Tongue (tissue), 2 donors: ENCODE measurements around the gene MYO9A. TPM values are rescaled to one million over a fixed set of nuclear protein-coding genes. Genes with fewer than 3 reads are reported as not detected.
A peak's percentile ranks its signal among the peaks of the same experiment; 100 is the strongest.

ENCODE experiments used
- DNase-seq: peaks from one replicate; pipeline ENCODE4 v3.0.0-alpha.2; 2015
- total RNA-seq: library from RNA; depleted of rRNA; stranded (reverse); fragments of >200 nt; gene quantifications from one replicate; pipeline ENCODE4 v1.2.3, GENCODE V29; 2014

Gene MYO9A
- total RNA-seq, 1 donor from 2014 or later, result 111 TPM

DNA sequence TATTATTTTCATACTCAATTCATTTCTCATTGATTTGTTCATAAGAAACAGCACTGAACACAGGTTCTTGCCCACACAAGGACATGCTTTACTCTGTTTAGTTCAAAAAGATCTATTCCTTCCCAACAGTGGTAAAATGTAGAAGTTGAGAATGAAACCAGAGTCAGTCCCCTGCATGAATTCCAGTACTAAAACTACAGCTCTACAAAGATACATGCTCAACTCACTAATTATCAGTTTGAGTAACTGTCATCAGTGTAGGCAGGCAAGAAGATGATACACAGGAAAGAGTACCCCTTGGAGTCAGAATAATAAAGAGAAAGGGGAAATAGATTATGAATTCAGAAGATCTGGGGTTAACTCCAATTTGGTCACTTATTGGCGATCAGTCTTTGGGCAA lies 264.4 kb downstream of the MYO9A start:
- no peak for DNase-seq

DNA sequence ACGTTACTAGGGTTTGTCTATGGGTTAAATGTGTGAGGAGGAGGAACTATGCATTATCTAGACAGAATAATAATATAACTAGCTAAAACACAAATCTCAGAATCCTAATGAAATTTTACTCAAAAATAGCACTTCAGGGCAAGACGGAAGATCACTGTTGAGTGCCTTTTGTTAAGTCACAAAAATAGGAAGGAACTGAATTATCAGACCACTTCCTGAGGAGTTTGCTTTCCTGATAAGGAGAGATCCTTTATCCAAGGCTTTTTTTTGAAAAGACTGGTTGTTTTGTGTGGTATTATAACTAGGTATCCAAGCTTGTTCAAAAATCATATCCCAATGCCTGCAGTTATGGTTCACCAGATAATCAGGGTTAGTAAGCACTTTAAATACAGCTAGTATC lies 273.0 kb downstream of the MYO9A start:
- DNase-seq, result no peak

GRCh38 chr15:71841563-71841962 lies 276.4 kb downstream of the MYO9A start:
- no peak for DNase-seq

- no peak for DNase-seq
Observed at GRCh38 chr15:71830981-71831380, 287.0 kb downstream of the MYO9A start.

DNA sequence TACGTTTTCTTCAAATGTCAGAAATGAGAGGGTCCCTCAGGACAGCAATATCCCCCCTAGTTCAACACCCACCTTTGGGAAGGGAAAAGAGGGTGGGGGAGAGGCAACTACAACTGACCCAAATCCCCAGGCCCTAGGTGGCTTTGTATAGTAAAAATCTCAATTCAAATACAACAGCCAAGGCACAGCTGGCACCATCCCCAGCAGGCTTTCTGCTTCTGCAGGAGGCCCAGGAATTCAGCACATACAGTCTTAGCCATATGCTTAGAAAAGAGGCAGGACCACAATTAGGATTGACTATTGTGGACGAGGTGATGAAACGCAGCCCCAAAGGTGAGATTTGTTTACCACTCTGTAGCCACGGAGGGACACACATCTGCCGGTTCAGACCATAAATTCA lies 291.8 kb downstream of the MYO9A start:
- DNase-seq, result peak; percentile 23

DNA sequence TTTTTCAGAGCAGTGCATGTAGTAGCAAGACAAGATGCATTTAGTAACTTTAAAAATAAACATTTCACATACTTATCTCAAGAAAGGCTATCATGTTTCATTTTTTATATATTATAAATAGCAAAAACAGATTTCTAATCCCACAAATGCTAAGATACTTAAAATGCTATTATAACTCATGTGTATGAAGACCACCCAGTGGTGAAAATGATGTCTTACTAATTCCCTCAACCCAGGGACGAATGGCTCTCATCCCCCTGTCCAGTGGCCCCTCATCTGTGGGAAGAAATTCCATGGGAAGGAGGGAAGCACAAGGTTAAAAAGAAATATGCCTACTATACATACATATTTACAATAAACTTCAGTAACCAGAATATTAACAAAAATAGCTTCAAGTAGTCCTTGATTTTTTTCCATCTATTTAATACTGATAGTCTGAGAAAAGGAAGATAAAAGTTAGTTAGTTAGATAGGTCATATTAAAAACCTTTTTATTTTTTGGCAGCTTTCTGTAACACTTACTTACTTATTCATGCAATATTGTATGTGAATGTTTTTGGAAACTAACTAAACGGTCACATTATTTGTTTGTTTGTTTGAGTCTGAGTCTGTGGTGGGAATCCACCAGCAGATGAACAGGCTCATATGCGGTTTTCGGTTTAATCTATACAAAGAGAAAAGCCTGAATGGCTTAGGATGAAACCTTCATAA lies 292.8 kb downstream of the MYO9A start:
- DNase-seq, result no peak

DNA sequence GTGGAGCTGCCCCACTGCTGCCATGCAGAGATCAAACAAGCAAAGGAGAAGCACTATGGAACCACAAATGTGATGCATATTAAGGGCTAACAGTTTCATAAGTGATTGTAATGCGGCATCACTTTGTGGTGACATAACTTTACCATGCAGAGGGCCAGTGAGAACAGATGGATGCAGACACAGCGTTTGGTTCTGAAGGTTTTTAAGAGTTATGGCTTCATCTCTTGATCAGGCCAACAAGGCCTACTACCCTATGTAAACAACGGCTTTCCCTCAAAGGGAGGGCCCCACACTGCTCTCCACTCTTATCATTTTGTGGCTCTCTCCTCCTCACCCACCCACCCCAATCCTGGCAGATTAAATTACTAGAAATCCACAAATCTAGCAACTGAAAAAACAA lies 294.1 kb downstream of the MYO9A start:
- no peak for DNase-seq

GRCh38 chr15:71822890-71823630 lies 294.9 kb downstream of the MYO9A start:
- no peak for DNase-seq

DNA sequence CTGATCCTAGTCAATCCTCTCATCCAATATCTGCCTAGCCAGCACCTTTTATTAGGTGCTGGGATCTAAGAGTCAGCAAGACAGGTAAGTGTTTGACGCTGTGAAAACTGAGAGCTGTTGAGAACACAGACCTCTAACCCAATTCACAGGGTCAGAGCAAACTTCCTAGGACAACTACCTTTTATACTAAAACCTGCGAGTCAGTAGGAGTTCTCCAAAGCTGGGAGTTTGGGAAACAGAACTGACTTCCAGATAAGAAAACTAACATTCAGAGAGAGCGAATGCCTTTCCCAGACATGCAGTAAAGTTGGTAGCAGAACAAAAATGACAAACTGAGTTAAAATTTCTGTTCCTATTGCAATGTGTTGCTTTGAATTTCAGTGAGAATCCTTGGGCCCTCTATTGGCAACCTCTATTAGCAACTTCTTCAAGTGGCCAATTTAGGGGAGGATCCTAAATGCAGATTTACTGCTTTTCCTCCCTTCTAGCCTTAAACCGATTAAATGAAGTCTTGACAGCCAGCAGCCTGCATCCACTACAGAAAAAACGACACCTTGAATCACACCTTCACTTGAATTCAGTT lies 296.3 kb downstream of the MYO9A start:
- no peak for DNase-seq

DNA sequence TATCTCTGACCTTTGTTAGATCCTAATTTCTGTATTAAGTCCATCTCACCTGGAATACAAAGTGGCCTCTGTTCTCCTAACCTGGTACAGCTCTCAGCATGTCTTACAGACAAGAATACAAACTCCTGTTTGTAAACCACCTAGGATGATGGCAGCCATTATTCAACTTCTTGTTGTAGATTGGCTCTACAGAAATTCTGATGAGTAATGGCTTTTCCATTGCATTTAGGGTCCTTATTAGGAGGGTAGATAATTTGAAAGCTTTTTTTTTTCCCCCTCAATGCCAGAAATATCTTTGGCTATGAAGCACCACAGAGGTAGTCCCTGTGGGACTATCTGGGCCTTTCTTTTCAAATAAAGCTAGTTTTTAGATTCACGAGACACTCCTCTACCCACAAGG lies 297.8 kb downstream of the MYO9A start:
- no peak for DNase-seq

- no peak for DNase-seq
Observed at GRCh38 chr15:71817351-71817750, 300.6 kb downstream of the MYO9A start.

DNA sequence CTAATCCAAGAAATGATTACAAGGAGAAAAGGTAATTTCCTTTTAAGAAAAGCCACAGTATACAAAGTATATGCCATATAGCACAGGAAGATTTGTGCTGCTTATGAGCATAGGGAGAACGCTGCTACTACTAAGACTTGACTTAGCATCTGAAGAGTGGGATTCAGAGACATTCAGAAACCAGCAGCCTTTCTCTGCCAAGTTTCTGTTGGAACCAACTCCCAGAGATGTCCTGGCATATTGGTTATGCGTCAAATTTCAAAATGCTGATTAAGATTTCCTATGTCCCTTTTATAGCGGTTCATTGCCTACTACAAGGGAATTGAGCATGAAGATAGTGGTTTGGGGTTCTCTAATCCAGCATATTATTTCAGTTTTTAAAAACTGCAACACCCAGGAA lies 302.6 kb downstream of the MYO9A start:
- no peak for DNase-seq

DNA sequence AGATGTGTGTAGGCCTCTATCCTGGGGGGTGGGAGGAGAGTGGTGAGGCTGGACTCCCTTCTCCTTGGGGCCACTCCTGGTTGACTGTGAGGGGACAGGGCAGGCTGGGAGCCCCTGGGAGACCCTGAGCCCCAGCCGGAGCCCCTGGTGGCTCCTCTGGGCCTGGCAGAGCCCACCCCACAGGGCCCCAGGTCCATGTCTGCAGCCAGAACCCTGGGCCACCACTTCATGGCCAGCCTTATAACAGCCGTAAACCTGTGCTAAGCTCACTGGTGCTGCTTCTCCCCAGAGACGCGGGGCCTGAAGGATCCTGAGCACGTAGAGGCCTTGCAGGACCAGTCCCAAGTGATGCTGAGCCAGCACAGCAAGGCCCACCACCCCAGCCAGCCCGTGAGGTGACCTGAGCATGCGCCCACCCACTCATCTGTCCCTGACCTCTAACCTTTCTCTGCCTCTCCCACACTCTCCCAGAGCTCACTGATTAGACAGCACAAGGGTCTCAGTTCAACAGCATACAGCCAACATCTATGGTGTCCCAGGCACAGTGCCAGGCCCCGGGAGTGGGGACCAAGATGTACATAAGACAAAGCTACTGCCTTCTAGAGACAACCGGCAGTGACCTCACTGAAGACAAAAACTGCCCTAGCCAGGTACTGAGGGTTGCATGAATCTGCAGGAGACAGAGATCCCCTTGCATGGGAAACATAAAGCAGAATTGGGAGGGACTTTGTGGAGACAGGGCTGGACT lies 304.1 kb downstream of the MYO9A start:
- no peak for DNase-seq

DNA sequence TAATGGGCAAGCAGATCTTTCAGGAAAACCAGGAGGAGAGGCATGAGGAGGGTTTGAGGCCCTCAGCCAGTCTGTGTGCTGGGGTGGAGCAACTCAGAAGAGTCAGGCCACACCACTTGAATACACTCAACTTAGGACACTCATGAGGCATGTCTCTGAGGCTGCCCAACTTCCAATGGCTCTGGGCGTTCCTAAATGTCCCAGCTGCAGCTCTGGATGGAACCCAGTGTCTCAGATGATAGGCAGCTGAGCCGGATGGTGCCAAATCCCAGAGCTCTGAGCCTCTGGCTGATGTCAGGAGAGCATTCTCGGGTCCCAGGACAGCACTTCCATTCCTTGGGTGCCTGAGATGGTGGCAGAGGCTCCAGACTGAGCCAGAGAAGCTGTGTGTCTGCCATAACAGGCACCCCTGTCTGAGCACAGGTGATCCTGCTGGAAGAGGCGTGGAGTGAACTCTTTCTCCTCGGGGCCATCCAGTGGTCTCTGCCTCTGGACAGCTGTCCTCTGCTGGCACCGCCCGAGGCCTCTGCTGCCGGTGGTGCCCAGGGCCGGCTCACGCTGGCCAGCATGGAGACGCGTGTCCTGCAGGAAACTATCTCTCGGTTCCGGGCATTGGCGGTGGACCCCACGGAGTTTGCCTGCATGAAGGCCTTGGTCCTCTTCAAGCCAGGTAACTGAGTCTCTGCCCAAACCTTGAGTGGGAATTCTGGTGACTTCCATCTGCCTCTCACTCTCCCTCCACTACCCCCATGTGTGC lies 304.8 kb downstream of the MYO9A start:
- peak; percentile 76 for DNase-seq

- DNase-seq, result peak; percentile 62
Observed at GRCh38 chr15:71811752-71812735, 305.9 kb downstream of the MYO9A start.

DNA sequence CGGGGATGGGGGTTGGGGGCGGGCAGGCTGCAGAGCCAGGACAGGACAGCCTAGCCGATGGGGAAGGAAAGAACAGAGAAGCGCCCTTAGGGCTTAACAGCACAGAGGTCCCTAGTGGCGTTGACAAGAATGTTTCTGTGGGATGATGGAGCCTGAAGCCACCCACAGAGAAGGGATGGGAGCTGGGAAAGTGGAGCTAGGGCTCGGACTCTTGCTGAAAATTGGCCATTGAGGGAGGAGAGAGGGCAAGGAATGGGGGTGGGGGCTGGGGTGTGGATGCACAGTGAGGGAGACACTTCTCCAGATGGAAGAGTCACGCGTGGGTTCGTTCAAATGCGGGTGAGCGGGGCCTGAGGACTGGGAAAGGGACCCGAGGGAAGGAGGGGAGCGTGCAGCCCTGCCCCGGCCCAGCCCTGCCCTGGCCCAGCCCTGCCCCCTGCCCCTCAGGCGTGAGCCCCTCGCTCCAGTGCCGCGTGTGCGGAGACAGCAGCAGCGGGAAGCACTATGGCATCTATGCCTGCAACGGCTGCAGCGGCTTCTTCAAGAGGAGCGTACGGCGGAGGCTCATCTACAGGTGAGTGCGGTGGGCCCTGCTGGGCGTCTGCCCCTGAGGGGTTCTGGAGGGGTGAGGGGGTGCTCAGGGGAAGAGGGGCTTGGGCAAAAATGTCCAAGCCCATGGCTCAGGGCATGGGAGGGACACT lies 306.8 kb downstream of the MYO9A start:
- no peak for DNase-seq

DNA sequence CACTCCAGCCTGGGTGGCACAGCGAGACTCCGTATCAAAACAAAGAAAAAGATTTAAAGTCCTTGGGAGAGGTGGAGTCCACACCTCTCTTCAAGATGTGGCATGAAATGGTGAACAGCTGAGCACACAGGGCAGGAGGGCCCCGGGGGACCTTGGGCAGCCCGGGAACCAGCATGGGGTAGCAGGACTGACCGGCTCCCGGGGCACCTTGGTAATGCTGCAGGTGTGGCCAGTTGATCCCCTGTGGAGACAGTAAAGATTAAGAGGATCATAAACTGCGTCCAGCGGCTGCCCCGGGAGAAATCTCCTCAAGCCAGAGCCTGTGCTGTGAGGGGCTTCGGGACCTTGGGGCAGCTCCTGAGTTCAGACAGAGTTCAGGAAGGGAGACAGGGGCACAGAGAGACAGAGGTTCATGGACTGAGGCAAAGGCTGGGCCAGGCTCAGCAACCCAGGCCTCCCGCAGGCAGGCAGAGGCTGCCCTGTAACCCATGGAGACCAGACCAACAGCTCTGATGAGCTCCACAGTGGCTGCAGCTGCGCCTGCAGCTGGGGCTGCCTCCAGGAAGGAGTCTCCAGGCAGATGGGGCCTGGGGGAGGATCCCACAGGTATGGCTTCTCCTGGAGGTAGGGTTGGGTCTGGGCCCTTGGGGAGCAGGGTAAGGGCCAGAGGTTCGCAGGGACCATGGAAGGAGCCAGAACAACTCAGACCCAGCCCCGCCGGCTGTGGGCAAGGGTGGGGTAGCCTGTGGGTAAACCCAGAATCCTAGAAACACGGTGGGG lies 307.5 kb downstream of the MYO9A start, which contains the start of gene NR2E3:
Gene NR2E3 (plus strand): TSS at position 299 of the 780 bp plus-strand sequence. CDS start 190 bp downstream, at position 489.
- DNase-seq, result no peak

- DNase-seq, result no peak
Observed at GRCh38 chr15:71809346-71809745, 308.6 kb downstream of the MYO9A start.
